HEK293 (cell line): Measurements from ENCODE around the gene ATP10A.

Experiments used
- CTCF ChIA-PET: fragments of 350-600 bp; formaldehyde crosslinking; extraction: SDS; loops from one replicate; lab custom pipeline; 2021; ENCODE audit warnings: antibody characterized with exemption; lab: Yijun Ruan, JAX
- POLR2A ChIA-PET: fragments of 300-600 bp; formaldehyde crosslinking; extraction: SDS; loops from one replicate; lab custom pipeline; 2020; ENCODE audit warnings: antibody characterized with exemption, inconsistent platforms; lab: Yijun Ruan, JAX
- H3K27ac ChIP-seq: fragments of 200-500 bp; sonication (Bioruptor generic); 2 replicates; pipeline ENCODE4 v1.5.1; 2014; ENCODE audit warnings: low read depth, low read length, control low read depth, inconsistent platforms; ENCODE audit errors: extremely low read depth
- H3K36me3 ChIP-seq, 2 experiments: fragments of 200-500 bp in 1 of 2; sonication (Bioruptor generic) in 1 of 2; 1 replicate in 1 of 2; 2 replicates in 1 of 2; pipeline ENCODE4 v1.5.1; 2014 to 2017; ENCODE audit warnings: inconsistent platforms in 2 of 2, low read length in 2 of 2; ENCODE audit not compliant: control insufficient read depth in 2 of 2, insufficient read depth in 1 of 2
- H3K4me1 ChIP-seq: fragments of 200-500 bp; sonication (Bioruptor generic); 2 replicates; pipeline ENCODE4 v1.5.1; 2014; ENCODE audit warnings: mild to moderate bottlenecking, low read length, inconsistent platforms; ENCODE audit not compliant: control insufficient read depth, insufficient read depth
- H3K4me3 ChIP-seq: 2 replicates; pipeline ENCODE4 v1.5.1; 2011; ENCODE audit warnings: low read depth, mild to moderate bottlenecking, control low read depth, low read length, moderate library complexity
- H3K9me3 ChIP-seq: fragments of 200-500 bp; sonication (Bioruptor generic); 2 replicates; pipeline ENCODE4 v1.5.1; 2014; ENCODE audit warnings: low read depth, low read length, inconsistent platforms; ENCODE audit not compliant: control insufficient read depth, insufficient read depth
- ATF2 ChIP-seq: fragments of 450-650 bp; formaldehyde crosslinking; IDR thresholded peaks from 2 replicates; pipeline ENCODE4 v1.5.1; 2016; ENCODE audit warnings: missing biosample characterization, missing genetic modification characterization, low read depth
- BCL11A ChIP-seq: fragments of 450-650 bp; formaldehyde crosslinking; IDR thresholded peaks from 2 replicates; pipeline ENCODE4 v1.5.1; 2016; ENCODE audit warnings: low read depth, missing biosample characterization, missing genetic modification characterization
- HOXD13 ChIP-seq: sonication (generic); formaldehyde crosslinking; IDR thresholded peaks from 2 replicates; pipeline ENCODE4 v1.8.0; 2022; ENCODE audit warnings: missing genetic modification reagents, borderline replicate concordance
- KLF10 ChIP-seq: fragments of 450-650 bp; IDR thresholded peaks from 2 replicates; pipeline ENCODE4 v1.5.1; 2018; ENCODE audit warnings: missing biosample characterization, mild to moderate bottlenecking, missing genetic modification characterization
- KLF17 ChIP-seq: fragments of 450-650 bp; formaldehyde crosslinking; IDR thresholded peaks from 2 replicates; pipeline ENCODE4 v1.5.1; 2016; ENCODE audit warnings: missing biosample characterization, missing genetic modification characterization
- KLF9 ChIP-seq: fragments of 450-650 bp; formaldehyde crosslinking; IDR thresholded peaks from 2 replicates; pipeline ENCODE4 v1.5.1; 2016; ENCODE audit warnings: missing biosample characterization, missing genetic modification characterization, low read depth
- MYNN ChIP-seq: fragments of 450-650 bp; formaldehyde crosslinking; IDR thresholded peaks from 2 replicates; pipeline ENCODE4 v1.5.1; 2016; ENCODE audit warnings: missing biosample characterization, missing genetic modification characterization, borderline replicate concordance
- RBAK ChIP-seq: fragments of 450-650 bp; formaldehyde crosslinking; IDR thresholded peaks from 2 replicates; pipeline ENCODE4 v1.5.1; 2016; ENCODE audit warnings: missing biosample characterization, missing genetic modification characterization
- REPIN1 ChIP-seq: fragments of 450-650 bp; formaldehyde crosslinking; IDR thresholded peaks from 2 replicates; pipeline ENCODE4 v1.5.1; 2017; ENCODE audit warnings: missing biosample characterization, missing genetic modification characterization, low read depth
- TRIM28 ChIP-seq: IDR thresholded peaks from 2 replicates; pipeline ENCODE4 v1.6.1; 2011; ENCODE audit warnings: low read length, control low read depth, borderline replicate concordance
- YY1 ChIP-seq: fragments of 450-650 bp; formaldehyde crosslinking; IDR thresholded peaks from 2 replicates; pipeline ENCODE4 v1.5.1; 2018; ENCODE audit warnings: missing biosample characterization, missing genetic modification characterization
- ZBTB26 ChIP-seq: fragments of 450-650 bp; formaldehyde crosslinking; optimal IDR thresholded peaks from 2 replicates; pipeline ENCODE3; 2016; ENCODE audit warnings: missing biosample characterization, mild to moderate bottlenecking, missing genetic modification characterization
- ZBTB48 ChIP-seq: fragments of 450-650 bp; formaldehyde crosslinking; IDR thresholded peaks from 2 replicates; pipeline ENCODE4 v1.5.1; 2016; ENCODE audit warnings: missing biosample characterization, missing genetic modification characterization
- ZNF155 ChIP-seq: fragments of 450-650 bp; formaldehyde crosslinking; IDR thresholded peaks from 2 replicates; pipeline ENCODE4 v1.5.1; 2016; ENCODE audit warnings: missing biosample characterization, missing genetic modification characterization
- ZNF16 ChIP-seq: fragments of 450-650 bp; formaldehyde crosslinking; IDR thresholded peaks from 2 replicates; pipeline ENCODE4 v1.5.1; 2016; ENCODE audit warnings: low read depth, missing biosample characterization, missing genetic modification characterization
- ZNF18 ChIP-seq: fragments of 450-650 bp; formaldehyde crosslinking; IDR thresholded peaks from 2 replicates; pipeline ENCODE4 v1.5.1; 2016; ENCODE audit warnings: missing biosample characterization, missing genetic modification characterization
- ZNF202 ChIP-seq: fragments of 450-650 bp; formaldehyde crosslinking; IDR thresholded peaks from 2 replicates; pipeline ENCODE4 v1.5.1; 2016; ENCODE audit warnings: missing biosample characterization, missing genetic modification characterization, borderline replicate concordance
- ZNF248 ChIP-seq: fragments of 450-650 bp; formaldehyde crosslinking; IDR thresholded peaks from 2 replicates; pipeline ENCODE4 v1.5.1; 2017; ENCODE audit warnings: missing biosample characterization, missing genetic modification characterization
- ZNF266 ChIP-seq: fragments of 450-650 bp; formaldehyde crosslinking; IDR thresholded peaks from 2 replicates; pipeline ENCODE4 v1.5.1; 2016; ENCODE audit warnings: missing biosample characterization, missing genetic modification characterization, low read depth
- ZNF292 ChIP-seq: fragments of 450-650 bp; formaldehyde crosslinking; IDR thresholded peaks from 2 replicates; pipeline ENCODE4 v1.5.1; 2016; ENCODE audit warnings: low read depth, missing biosample characterization, missing genetic modification characterization, borderline replicate concordance
- ZNF416 ChIP-seq: fragments of 450-650 bp; formaldehyde crosslinking; IDR thresholded peaks from 2 replicates; pipeline ENCODE4 v1.5.1; 2016; ENCODE audit warnings: missing biosample characterization, missing genetic modification characterization
- ZNF560 ChIP-seq: fragments of 450-650 bp; formaldehyde crosslinking; IDR thresholded peaks from 2 replicates; pipeline ENCODE4 v1.5.1; 2017; ENCODE audit warnings: missing biosample characterization, missing genetic modification characterization, borderline replicate concordance
- ZNF585B ChIP-seq: fragments of 450-650 bp; formaldehyde crosslinking; IDR thresholded peaks from 2 replicates; pipeline ENCODE4 v1.5.1; 2016; ENCODE audit warnings: missing biosample characterization, missing genetic modification characterization
- ZNF621 ChIP-seq: fragments of 450-650 bp; formaldehyde crosslinking; IDR thresholded peaks from 2 replicates; pipeline ENCODE4 v1.5.1; 2017; ENCODE audit warnings: missing biosample characterization, missing genetic modification characterization
- ZNF645 ChIP-seq: fragments of 450-650 bp; formaldehyde crosslinking; IDR thresholded peaks from 2 replicates; pipeline ENCODE4; 2016; ENCODE audit warnings: missing biosample characterization, missing genetic modification characterization
- ZNF692 ChIP-seq: fragments of 450-650 bp; formaldehyde crosslinking; IDR thresholded peaks from 2 replicates; pipeline ENCODE4 v1.5.1; 2016; ENCODE audit warnings: missing biosample characterization, missing genetic modification characterization
- ZSCAN18 ChIP-seq: fragments of 450-650 bp; formaldehyde crosslinking; IDR thresholded peaks from 2 replicates; pipeline ENCODE4 v1.5.1; 2016; ENCODE audit warnings: missing biosample characterization, missing genetic modification characterization

Gene ATP10A

GRCh38 chr15:25764980-25765735, 98.0 kb downstream of the ATP10A start:
- POLR2A ChIA-PET, result no interaction called here
- H3K4me3 ChIP-seq, result no peak overlapping the region
- no peaks in the 10 kb centered on the region for H3K9me3 ChIP-seq
- no peaks in the 10 kb centered on the region for H3K36me3 ChIP-seq
- no peak overlapping the region for H3K27ac ChIP-seq
- H3K4me1 ChIP-seq, result no peaks in the 10 kb centered on the region
- CTCF ChIA-PET, result no interaction called here
- TF ChIP-seq MYNN (tag by site-specific recombination) (no peak), ZNF18 (tag by site-specific recombination) (no peak), HOXD13 (CRISPR knock-in tag) (no peak), ZNF16 (tag by site-specific recombination) (no peak), RBAK (tag by site-specific recombination) (no peak), ZNF560 (tag by site-specific recombination) (no peak), ZNF292 (tag by site-specific recombination) (no peak), ZSCAN18 (tag by site-specific recombination) (no peak), ZNF266 (tag by site-specific recombination) (no peak), KLF9 (tag by site-specific recombination) (no peak), ZNF645 (tag by site-specific recombination) (no peak), ZBTB26 (tag by site-specific recombination) (no peak), ZNF202 (tag by site-specific recombination) (no peak), YY1 (tag by site-specific recombination) (no peak), ZBTB48 (tag by site-specific recombination) (no peak), ZNF155 (no peak)

- Histone ChIP-seq H3K4me1 (no peaks in the 10 kb centered on the region), H3K36me3 (no peaks in the 10 kb centered on the region), H3K27ac (no peak overlapping the region), H3K4me3 (no peak overlapping the region), H3K9me3 (no peaks in the 10 kb centered on the region)
- CTCF ChIA-PET, result no interaction called here
- POLR2A ChIA-PET, result no interaction called here
- TF ChIP-seq ZNF621 (tag by site-specific recombination) (no peak), ZNF416 (no peak), BCL11A (no peak), KLF10 (no peak), ATF2 (tag by site-specific recombination) (no peak), ZNF692 (tag by site-specific recombination) (no peak), KLF17 (no peak), ZNF248 (no peak), TRIM28 (no peak), REPIN1 (tag by site-specific recombination) (no peak), ZNF585B (no peak)
Measured at GRCh38 chr15:25763954-25764353, 99.2 kb downstream of the ATP10A start.
